Fibroblast of mammary gland (primary cell): ENCODE measurements around the gene SIGLEC7.

Source experiments
- DNase-seq: peaks from one replicate; pipeline ENCODE4 v3.0.0-alpha.2; 2010; ENCODE audit warnings: low read depth
- H3K4me3 ChIP-seq: 2 replicates; pipeline ENCODE4 v1.5.1; 2011; ENCODE audit warnings: low read depth, mild to moderate bottlenecking, low read length, moderate library complexity; ENCODE audit not compliant: control insufficient read depth
- CTCF ChIP-seq: conservative IDR thresholded peaks from 2 replicates; pipeline ENCODE4 v1.5.1; 2011; ENCODE audit warnings: low read depth, low read length, inconsistent platforms; ENCODE audit not compliant: control insufficient read depth, insufficient read depth

The SIGLEC7 gene

GRCh38 chr19:51185069-51185867 lies 43.2 kb downstream of the SIGLEC7 start:
- no peak for TF ChIP-seq CTCF
- no peak overlapping the region for H3K4me3 ChIP-seq
- DNase-seq: no peak

GRCh38 chr19:51185868-51186215 lies 43.7 kb downstream of the SIGLEC7 start:
- no peak for TF ChIP-seq CTCF
- no peak for DNase-seq
- no peak overlapping the region for H3K4me3 ChIP-seq

- TF ChIP-seq CTCF: no peak
- no peak for DNase-seq
- no peak overlapping the region for H3K4me3 ChIP-seq
These were observed 44.2 kb downstream of the SIGLEC7 start for GRCh38 chr19:51186323-51186722.

GRCh38 chr19:51187395-51188226 lies 45.5 kb downstream of the SIGLEC7 start:
- no peak for DNase-seq
- H3K4me3 ChIP-seq: no peak overlapping the region
- TF ChIP-seq CTCF: no peak

GRCh38 chr19:51188227-51188559 lies 46.1 kb downstream of the SIGLEC7 start:
- TF ChIP-seq CTCF: no peak
- no peak overlapping the region for H3K4me3 ChIP-seq
- no peak for DNase-seq

- no peak for DNase-seq
- no peak for TF ChIP-seq CTCF
- no peak overlapping the region for H3K4me3 ChIP-seq
These were observed 50.6 kb downstream of the SIGLEC7 start for GRCh38 chr19:51192689-51193088.
